SK-N-SH treated with all-trans-retinoic acid at 6 μM for 48 hours (cell line): ENCODE results near the gene KRTAP5-6.

ENCODE experiments used
- ARNTL ChIP-seq: fragments of 450-650 bp; formaldehyde crosslinking; IDR thresholded peaks from 2 replicates; pipeline ENCODE4 v1.5.0; 2020; ENCODE audit warnings: low read depth, mild to moderate bottlenecking, moderate library complexity, borderline replicate concordance
- CSDC2 ChIP-seq: fragments of 250-450 bp; sonication (Bioruptor Pico); IDR thresholded peaks from 2 replicates; pipeline ENCODE4 v1.5.0; 2020; ENCODE audit warnings: mild to moderate bottlenecking, moderate library complexity
- ISL1 ChIP-seq: fragments of 250-450 bp; sonication (Bioruptor Pico); IDR thresholded peaks from 2 replicates; pipeline ENCODE4 v2.1.2; 2022; ENCODE audit warnings: mild to moderate bottlenecking, moderate library complexity
- PATZ1 ChIP-seq: fragments of 250-450 bp; sonication (Bioruptor Pico); IDR thresholded peaks from 2 replicates; pipeline ENCODE4 v1.8.0; 2020; ENCODE audit warnings: mild to moderate bottlenecking, moderate library complexity, borderline replicate concordance
- PPARA ChIP-seq: fragments of 250-450 bp; sonication (Bioruptor Pico); IDR thresholded peaks from 2 replicates; pipeline ENCODE4 v1.5.0; 2020; ENCODE audit warnings: mild to moderate bottlenecking, borderline replicate concordance
- RARB ChIP-seq: fragments of 250-450 bp; sonication (Bioruptor Pico); IDR thresholded peaks from 2 replicates; pipeline ENCODE4 v1.8.0; 2021; ENCODE audit warnings: mild to moderate bottlenecking, moderate library complexity

GRCh38 chr11:1728931-1729691 lies 32.1 kb downstream of the KRTAP5-6 start:
- TF ChIP-seq PATZ1 (CRISPR knock-in tag) = no peak
- TF ChIP-seq RARB (CRISPR knock-in tag) = no peak
- no peak for TF ChIP-seq PPARA (CRISPR knock-in tag)
- TF ChIP-seq ISL1 (CRISPR knock-in tag) = no peak
- TF ChIP-seq CSDC2 = no peak
- no peak for TF ChIP-seq ARNTL (CRISPR knock-in tag)
